Endodermal cell (in vitro differentiated cells): ENCODE data around the gene CCDC28B. TPM values are rescaled to one million over a fixed set of nuclear protein-coding genes. Genes with fewer than 3 reads are reported as not detected.
"Not testable (repeated sequence)": the region's sequence is repeated elsewhere in the genome, so short reads cannot be mapped to it uniquely, and the experiment has no call there.

Source experiments
- DNase-seq: peaks from one replicate; pipeline ENCODE4 v3.0.0-alpha.2; 2017
- H3K27ac ChIP-seq: 2 replicates; pipeline ENCODE4 v1.5.1; 2013; ENCODE audit warnings: mild to moderate bottlenecking, low read depth, low read length, moderate library complexity
- H3K27me3 ChIP-seq: 2 replicates; pipeline ENCODE4 v1.6.1; 2013; ENCODE audit warnings: mild to moderate bottlenecking, low read length, moderate library complexity; ENCODE audit not compliant: insufficient read depth, control insufficient read depth, poor library complexity, severe bottlenecking
- H3K36me3 ChIP-seq: 2 replicates; pipeline ENCODE4 v1.7.0; 2013; ENCODE audit warnings: mild to moderate bottlenecking, low read length, moderate library complexity; ENCODE audit not compliant: control insufficient read depth, insufficient read depth
- H3K4me1 ChIP-seq: one replicate; pipeline ENCODE4 v1.7.0; 2013; ENCODE audit warnings: low read length; ENCODE audit not compliant: control insufficient read depth, insufficient read depth
- H3K4me3 ChIP-seq: 2 replicates; pipeline ENCODE4 v1.5.1; 2013; ENCODE audit warnings: mild to moderate bottlenecking, low read length, moderate library complexity
- H3K9ac ChIP-seq: 2 replicates; pipeline ENCODE4 v1.6.1; 2013; ENCODE audit warnings: mild to moderate bottlenecking, low read length, moderate library complexity; ENCODE audit not compliant: poor library complexity, severe bottlenecking; ENCODE audit errors: extremely low read depth
- H3K9me3 ChIP-seq: 2 replicates; pipeline ENCODE4 v1.6.1; 2013; ENCODE audit warnings: mild to moderate bottlenecking, low read length, moderate library complexity; ENCODE audit not compliant: control insufficient read depth
- H3K27ac Mint-ChIP-seq: 2 replicates; pipeline ENCODE4 v1.8.0; 2020; ENCODE audit warnings: mixed read lengths
- H3K27me3 Mint-ChIP-seq: 2 replicates; pipeline ENCODE4 v1.8.0; 2021; ENCODE audit warnings: mild to moderate bottlenecking, mixed read lengths; ENCODE audit not compliant: insufficient read depth
- H3K36me3 Mint-ChIP-seq: 2 replicates; pipeline ENCODE4 v1.8.0; 2020; ENCODE audit warnings: low read depth, mixed read lengths
- H3K4me1 Mint-ChIP-seq: 2 replicates; pipeline ENCODE4 v1.8.0; 2020; ENCODE audit warnings: mixed read lengths
- H3K4me3 Mint-ChIP-seq: 2 replicates; pipeline ENCODE4 v1.8.0; 2020; ENCODE audit warnings: mild to moderate bottlenecking, moderate library complexity, mixed read lengths
- H3K9me3 Mint-ChIP-seq: 2 replicates; pipeline ENCODE4 v1.8.0; 2020; ENCODE audit warnings: mild to moderate bottlenecking, mixed read lengths
- CTCF ChIP-seq: fragments of 200-600 bp; sonication (generic); conservative IDR thresholded peaks from 2 replicates; pipeline ENCODE4 v1.5.0; 2021; ENCODE audit warnings: antibody characterized with exemption, mild to moderate bottlenecking
- WGBS, 2 experiments: methylation state at CpG; one replicate each; pipeline versions ENCODE4 v1.1.5 to v1.1.7; 2013; ENCODE audit warnings: missing lambda C conversion rate in 2 of 2, mixed read lengths in 1 of 2; ENCODE audit not compliant: insufficient coverage in 1 of 2, insufficient read length in 1 of 2; 5-methylcytosine and 5-hydroxymethylcytosine counted together
- total RNA-seq, 2 donors: library from RNA; stranded (reverse); fragmentation: NEBNext Ultra II Directional in 1 of 2; extraction: Animal tissue kit (Norgen Biotek cat#: 25700) in 1 of 2; gene quantifications; 2 replicates in 1 of 2; 3 replicates in 1 of 2; pipeline ENCODE4 v1.2.1, GENCODE V29; 2021

Gene CCDC28B
- total RNA-seq, 2 donors from 2014 or later, result 9.2 to 11.1 TPM

DNA sequence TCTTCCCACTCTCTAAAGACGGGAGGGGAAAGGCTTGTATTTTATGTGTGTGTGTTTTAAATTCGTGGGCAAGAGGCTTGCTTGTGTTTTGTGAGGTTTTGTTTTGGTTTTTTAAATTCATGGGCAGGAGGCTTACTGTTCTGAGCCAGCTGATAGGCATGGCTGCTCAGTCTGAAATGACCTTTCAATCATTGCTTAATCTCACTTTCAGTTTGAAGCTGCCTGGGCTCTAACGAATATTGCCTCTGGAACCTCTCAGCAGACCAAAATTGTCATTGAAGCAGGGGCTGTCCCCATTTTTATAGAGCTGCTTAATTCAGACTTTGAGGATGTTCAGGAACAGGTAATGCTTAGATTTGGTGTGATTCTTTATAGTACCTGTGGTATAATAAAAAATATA lies 41.2 kb upstream of the CCDC28B start:
- no peak for TF ChIP-seq CTCF
- Mint-ChIP-seq H3K36me3 (peaks cover 77% of the 10 kb centered on the region), H3K9me3 (no peaks in the 10 kb centered on the region), H3K4me1 (peaks cover 1% of the 10 kb centered on the region), H3K4me3 (no peak overlapping the region), H3K27ac (no peak overlapping the region), H3K27me3 (no peaks in the 10 kb centered on the region)
- Histone ChIP-seq H3K4me1 (peaks cover under 1% of the 10 kb centered on the region), H3K27me3 (no peaks in the 10 kb centered on the region), H3K9ac (no peak overlapping the region), H3K9me3 (no peaks in the 10 kb centered on the region), H3K27ac (no peak overlapping the region), H3K4me3 (no peak overlapping the region), H3K36me3 (peaks cover 81% of the 10 kb centered on the region)
- WGBS, 2 experiments, result 90 to 92% methylated on average over 1 to 3 of the region's 3 CpGs
- DNase-seq, result no peak

DNA sequence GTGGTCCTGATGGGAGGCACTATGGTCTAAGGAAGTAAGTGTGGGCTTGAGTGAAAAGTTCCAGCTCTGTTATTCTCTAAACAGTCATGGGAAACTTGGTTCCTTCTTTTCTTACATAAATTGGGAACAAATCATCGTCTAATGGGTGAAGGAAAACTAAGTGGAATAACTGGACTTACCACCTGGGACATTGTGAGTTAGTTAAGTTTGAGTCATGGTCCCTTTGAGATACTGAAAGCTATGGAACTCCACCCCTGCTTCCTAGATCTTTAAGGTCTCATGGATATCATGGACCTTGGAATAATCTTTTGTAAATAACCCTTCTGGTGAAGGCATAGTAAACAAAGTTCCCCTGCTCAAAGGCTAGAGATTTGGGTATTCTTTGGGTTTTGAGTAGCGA lies 37.0 kb upstream of the CCDC28B start:
- peaks cover 75% of the 10 kb centered on the region for H3K36me3 ChIP-seq
- Mint-ChIP-seq H3K36me3 (peaks cover 69% of the 10 kb centered on the region), H3K27ac (no peak overlapping the region), H3K27me3 (no peaks in the 10 kb centered on the region), H3K9me3 (no peaks in the 10 kb centered on the region), H3K4me3 (no peak overlapping the region), H3K4me1 (no peaks in the 10 kb centered on the region)
- 96% methylated on average over 2 of the region's 2 CpGs; no CpG with 5 or more reads in 1 of the 2 experiments for whole genome bisulfite sequencing, 2 experiments
- no peaks in the 10 kb centered on the region for H3K9me3 ChIP-seq
- no peak overlapping the region for H3K4me3 ChIP-seq
- H3K27me3 ChIP-seq, result no peaks in the 10 kb centered on the region
- DNase-seq, result no peak
- no peak for TF ChIP-seq CTCF
- H3K27ac ChIP-seq, result no peak overlapping the region
- no peaks in the 10 kb centered on the region for H3K4me1 ChIP-seq
- no peak overlapping the region for H3K9ac ChIP-seq

- not testable (repeated sequence) for H3K4me3 Mint-ChIP-seq, H3K4me1 Mint-ChIP-seq, H3K27ac Mint-ChIP-seq, H3K9me3 ChIP-seq, H3K4me3 ChIP-seq, H3K9ac ChIP-seq, H3K27me3 Mint-ChIP-seq, H3K4me1 ChIP-seq, H3K27ac ChIP-seq, H3K9me3 Mint-ChIP-seq, H3K27me3 ChIP-seq, DNase-seq
- peaks cover 66% of the 10 kb centered on the region for H3K36me3 Mint-ChIP-seq
- 94 to 98% methylated on average over 10 of the region's 10 CpGs for WGBS, 2 experiments
- H3K36me3 ChIP-seq, result peaks cover 72% of the 10 kb centered on the region
Observed at GRCh38 chr1:32165633-32166032, 34.8 kb upstream of the CCDC28B start.

GRCh38 chr1:32170991-32171390 lies 29.4 kb upstream of the CCDC28B start:
- no peaks in the 10 kb centered on the region for H3K27me3 ChIP-seq
- H3K27ac ChIP-seq, result no peak overlapping the region
- peaks cover 86% of the 10 kb centered on the region for H3K36me3 ChIP-seq
- TF ChIP-seq CTCF, result no peak
- no peaks in the 10 kb centered on the region for H3K27me3 Mint-ChIP-seq
- no peaks in the 10 kb centered on the region for H3K4me1 ChIP-seq
- WGBS, 2 experiments, result 91 to 100% methylated on average over 1 to 4 of the region's 4 CpGs
- H3K9me3 ChIP-seq, result no peaks in the 10 kb centered on the region
- H3K36me3 Mint-ChIP-seq, result peaks cover 63% of the 10 kb centered on the region
- H3K4me3 Mint-ChIP-seq, result no peak overlapping the region
- H3K4me3 ChIP-seq, result no peak overlapping the region
- H3K9me3 Mint-ChIP-seq, result no peaks in the 10 kb centered on the region
- no peak overlapping the region for H3K27ac Mint-ChIP-seq
- no peak overlapping the region for H3K9ac ChIP-seq
- H3K4me1 Mint-ChIP-seq, result peaks cover 3% of the 10 kb centered on the region
- no peak for DNase-seq
